GM12878 (cell line): ENCODE results near the gene LZIC. TPM values are rescaled to one million over a fixed set of nuclear protein-coding genes. Genes with fewer than 3 reads are reported as not detected.

Experiments
- EZH2 ChIP-seq: IDR thresholded peaks from 2 replicates; pipeline ENCODE4 v1.6.1; 2012; ENCODE audit warnings: low read depth, mild to moderate bottlenecking, control low read depth, inconsistent platforms, low read length, borderline replicate concordance; ENCODE audit not compliant: control insufficient read depth
- FOS ChIP-seq: IDR thresholded peaks from 3 replicates; pipeline ENCODE4 v1.6.1; 2011; ENCODE audit warnings: borderline replicate concordance; ENCODE audit not compliant: insufficient read length; ENCODE audit errors: extremely low read depth
- KAT2A ChIP-seq: conservative IDR thresholded peaks from 2 replicates; pipeline ENCODE4 v1.6.1; 2011; ENCODE audit warnings: low read depth, low read length; ENCODE audit not compliant: control insufficient read depth
- RB1 ChIP-seq: fragments of 450-650 bp; formaldehyde crosslinking; IDR thresholded peaks from 2 replicates; pipeline ENCODE4 v1.6.1; 2017; ENCODE audit warnings: mild to moderate bottlenecking, borderline replicate concordance
- SIX5 ChIP-seq: IDR thresholded peaks from 2 replicates; pipeline ENCODE4 v1.6.1; 2011; ENCODE audit warnings: mild to moderate bottlenecking, low read depth, low read length, moderate library complexity; ENCODE audit not compliant: severe bottlenecking
- STAT3 ChIP-seq: IDR thresholded peaks from 2 replicates; pipeline ENCODE4 v1.6.1; 2011; ENCODE audit warnings: low read depth, low read length, improper control_type of control experiment
- TCF3 ChIP-seq: IDR thresholded peaks from 2 replicates; pipeline ENCODE4 v1.6.1; 2012; ENCODE audit warnings: low read depth, mild to moderate bottlenecking, low read length, borderline replicate concordance; ENCODE audit not compliant: insufficient read depth
- ZNF274 ChIP-seq: IDR thresholded peaks from one replicate; pipeline ENCODE4 v1.8.0; 2011; ENCODE audit not compliant: insufficient read length, insufficient read depth
- polyA plus RNA-seq, 11 experiments: library from polyadenylated mRNA; depleted of rRNA in 4 of 11; unstranded in 6 of 11; stranded (reverse) in 5 of 11; fragments of >200 nt; fragmentation: Nextera tagmentation in 4 of 11; fragmentation: Illumina TruSeq in 1 of 11; extraction: Ambion mirVana in 4 of 11; extraction: Trizol in 1 of 11; gene quantifications; 1 replicate in 1 of 11; 2 replicates in 10 of 11; pipeline versions ENCODE4 v1.2.1 to v1.2.3, GENCODE V29; 2011 to 2016; ENCODE audit warnings: inconsistent platforms in 2 of 11, missing spikeins in 2 of 11, low read depth in 1 of 11
- total RNA-seq, 4 experiments: library from RNA; depleted of rRNA in 3 of 4; stranded (reverse); fragments of >200 nt in 3 of 4; fragmentation: Illumina TruSeq in 1 of 4; extraction: Trizol in 1 of 4; gene quantifications; 2 replicates each; pipeline versions ENCODE4 v1.2.1 to v1.2.3, GENCODE V29; 2013 to 2021
- TF ChIP-seq, protein P1 (sequence below): fragments of 450-650 bp; IDR thresholded peaks from 2 replicates; pipeline ENCODE4 v1.6.1; 2017; ENCODE audit warnings: low read depth, mild to moderate bottlenecking, moderate library complexity
- TF ChIP-seq, protein P2 (sequence below): fragments of 450-650 bp; IDR thresholded peaks from 2 replicates; pipeline ENCODE4 v1.6.1; 2017; ENCODE audit warnings: mild to moderate bottlenecking, moderate library complexity
- TF ChIP-seq, protein P3 (sequence below): fragments of 450-650 bp; IDR thresholded peaks from 2 replicates; pipeline ENCODE4 v1.6.1; 2017; ENCODE audit warnings: mild to moderate bottlenecking
- TF ChIP-seq, protein P4 (sequence below): fragments of 150-350 bp; IDR thresholded peaks from 2 replicates; pipeline ENCODE4 v1.6.1; 2016; ENCODE audit warnings: low read depth, low read length
- TF ChIP-seq, protein P5 (sequence below): fragments of 450-650 bp; IDR thresholded peaks from 2 replicates; pipeline ENCODE4 v1.6.1; 2017; ENCODE audit warnings: mild to moderate bottlenecking, moderate library complexity

The LZIC gene
- total and polyA plus RNA-seq, 10 of the 15 experiments (the other 5 are each of a cell fraction or from before 2014, with no cell fraction given) = 7.3 to 30.3 (median 17.1) TPM

DNA sequence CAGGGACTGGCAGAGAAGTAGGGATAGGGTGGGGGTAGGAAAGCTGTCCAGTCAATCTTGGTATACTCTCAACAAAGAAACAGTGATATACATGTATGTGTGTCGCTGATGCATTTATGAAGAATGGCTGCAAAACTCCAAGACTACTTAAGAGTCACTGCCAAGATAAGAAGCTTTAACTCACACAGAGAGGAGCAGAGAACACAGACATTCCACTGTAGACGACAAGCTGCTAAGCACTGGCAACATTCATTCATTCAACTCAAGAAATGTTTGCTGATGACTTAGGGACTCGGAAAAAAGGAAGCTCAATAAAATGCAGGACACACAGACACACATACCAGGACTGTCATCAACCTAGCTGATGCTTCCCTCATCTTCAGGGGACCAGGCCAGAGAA, 38.6 kb downstream of the LZIC start (continued):
- TF ChIP-seq TCF3 (no peak), FOS (no peak), SIX5 (no peak), ZNF274 (no peak), EZH2 (no peak), KAT2A (no peak), STAT3 (no peak), RB1 (no peak)
- TF ChIP-seq, protein P1, sequence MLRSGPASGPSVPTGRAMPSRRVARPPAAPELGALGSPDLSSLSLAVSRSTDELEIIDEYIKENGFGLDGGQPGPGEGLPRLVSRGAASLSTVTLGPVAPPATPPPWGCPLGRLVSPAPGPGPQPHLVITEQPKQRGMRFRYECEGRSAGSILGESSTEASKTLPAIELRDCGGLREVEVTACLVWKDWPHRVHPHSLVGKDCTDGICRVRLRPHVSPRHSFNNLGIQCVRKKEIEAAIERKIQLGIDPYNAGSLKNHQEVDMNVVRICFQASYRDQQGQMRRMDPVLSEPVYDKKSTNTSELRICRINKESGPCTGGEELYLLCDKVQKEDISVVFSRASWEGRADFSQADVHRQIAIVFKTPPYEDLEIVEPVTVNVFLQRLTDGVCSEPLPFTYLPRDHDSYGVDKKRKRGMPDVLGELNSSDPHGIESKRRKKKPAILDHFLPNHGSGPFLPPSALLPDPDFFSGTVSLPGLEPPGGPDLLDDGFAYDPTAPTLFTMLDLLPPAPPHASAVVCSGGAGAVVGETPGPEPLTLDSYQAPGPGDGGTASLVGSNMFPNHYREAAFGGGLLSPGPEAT = no peak
- TF ChIP-seq, protein P2, sequence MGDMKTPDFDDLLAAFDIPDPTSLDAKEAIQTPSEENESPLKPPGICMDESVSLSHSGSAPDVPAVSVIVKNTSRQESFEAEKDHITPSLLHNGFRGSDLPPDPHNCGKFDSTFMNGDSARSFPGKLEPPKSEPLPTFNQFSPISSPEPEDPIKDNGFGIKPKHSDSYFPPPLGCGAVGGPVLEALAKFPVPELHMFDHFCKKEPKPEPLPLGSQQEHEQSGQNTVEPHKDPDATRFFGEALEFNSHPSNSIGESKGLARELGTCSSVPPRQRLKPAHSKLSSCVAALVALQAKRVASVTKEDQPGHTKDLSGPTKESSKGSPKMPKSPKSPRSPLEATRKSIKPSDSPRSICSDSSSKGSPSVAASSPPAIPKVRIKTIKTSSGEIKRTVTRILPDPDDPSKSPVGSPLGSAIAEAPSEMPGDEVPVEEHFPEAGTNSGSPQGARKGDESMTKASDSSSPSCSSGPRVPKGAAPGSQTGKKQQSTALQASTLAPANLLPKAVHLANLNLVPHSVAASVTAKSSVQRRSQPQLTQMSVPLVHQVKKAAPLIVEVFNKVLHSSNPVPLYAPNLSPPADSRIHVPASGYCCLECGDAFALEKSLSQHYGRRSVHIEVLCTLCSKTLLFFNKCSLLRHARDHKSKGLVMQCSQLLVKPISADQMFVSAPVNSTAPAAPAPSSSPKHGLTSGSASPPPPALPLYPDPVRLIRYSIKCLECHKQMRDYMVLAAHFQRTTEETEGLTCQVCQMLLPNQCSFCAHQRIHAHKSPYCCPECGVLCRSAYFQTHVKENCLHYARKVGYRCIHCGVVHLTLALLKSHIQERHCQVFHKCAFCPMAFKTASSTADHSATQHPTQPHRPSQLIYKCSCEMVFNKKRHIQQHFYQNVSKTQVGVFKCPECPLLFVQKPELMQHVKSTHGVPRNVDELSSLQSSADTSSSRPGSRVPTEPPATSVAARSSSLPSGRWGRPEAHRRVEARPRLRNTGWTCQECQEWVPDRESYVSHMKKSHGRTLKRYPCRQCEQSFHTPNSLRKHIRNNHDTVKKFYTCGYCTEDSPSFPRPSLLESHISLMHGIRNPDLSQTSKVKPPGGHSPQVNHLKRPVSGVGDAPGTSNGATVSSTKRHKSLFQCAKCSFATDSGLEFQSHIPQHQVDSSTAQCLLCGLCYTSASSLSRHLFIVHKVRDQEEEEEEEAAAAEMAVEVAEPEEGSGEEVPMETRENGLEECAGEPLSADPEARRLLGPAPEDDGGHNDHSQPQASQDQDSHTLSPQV = no peak
- TF ChIP-seq, protein P3, sequence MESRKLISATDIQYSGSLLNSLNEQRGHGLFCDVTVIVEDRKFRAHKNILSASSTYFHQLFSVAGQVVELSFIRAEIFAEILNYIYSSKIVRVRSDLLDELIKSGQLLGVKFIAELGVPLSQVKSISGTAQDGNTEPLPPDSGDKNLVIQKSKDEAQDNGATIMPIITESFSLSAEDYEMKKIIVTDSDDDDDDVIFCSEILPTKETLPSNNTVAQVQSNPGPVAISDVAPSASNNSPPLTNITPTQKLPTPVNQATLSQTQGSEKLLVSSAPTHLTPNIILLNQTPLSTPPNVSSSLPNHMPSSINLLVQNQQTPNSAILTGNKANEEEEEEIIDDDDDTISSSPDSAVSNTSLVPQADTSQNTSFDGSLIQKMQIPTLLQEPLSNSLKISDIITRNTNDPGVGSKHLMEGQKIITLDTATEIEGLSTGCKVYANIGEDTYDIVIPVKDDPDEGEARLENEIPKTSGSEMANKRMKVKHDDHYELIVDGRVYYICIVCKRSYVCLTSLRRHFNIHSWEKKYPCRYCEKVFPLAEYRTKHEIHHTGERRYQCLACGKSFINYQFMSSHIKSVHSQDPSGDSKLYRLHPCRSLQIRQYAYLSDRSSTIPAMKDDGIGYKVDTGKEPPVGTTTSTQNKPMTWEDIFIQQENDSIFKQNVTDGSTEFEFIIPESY = no peak
- TF ChIP-seq, protein P4, sequence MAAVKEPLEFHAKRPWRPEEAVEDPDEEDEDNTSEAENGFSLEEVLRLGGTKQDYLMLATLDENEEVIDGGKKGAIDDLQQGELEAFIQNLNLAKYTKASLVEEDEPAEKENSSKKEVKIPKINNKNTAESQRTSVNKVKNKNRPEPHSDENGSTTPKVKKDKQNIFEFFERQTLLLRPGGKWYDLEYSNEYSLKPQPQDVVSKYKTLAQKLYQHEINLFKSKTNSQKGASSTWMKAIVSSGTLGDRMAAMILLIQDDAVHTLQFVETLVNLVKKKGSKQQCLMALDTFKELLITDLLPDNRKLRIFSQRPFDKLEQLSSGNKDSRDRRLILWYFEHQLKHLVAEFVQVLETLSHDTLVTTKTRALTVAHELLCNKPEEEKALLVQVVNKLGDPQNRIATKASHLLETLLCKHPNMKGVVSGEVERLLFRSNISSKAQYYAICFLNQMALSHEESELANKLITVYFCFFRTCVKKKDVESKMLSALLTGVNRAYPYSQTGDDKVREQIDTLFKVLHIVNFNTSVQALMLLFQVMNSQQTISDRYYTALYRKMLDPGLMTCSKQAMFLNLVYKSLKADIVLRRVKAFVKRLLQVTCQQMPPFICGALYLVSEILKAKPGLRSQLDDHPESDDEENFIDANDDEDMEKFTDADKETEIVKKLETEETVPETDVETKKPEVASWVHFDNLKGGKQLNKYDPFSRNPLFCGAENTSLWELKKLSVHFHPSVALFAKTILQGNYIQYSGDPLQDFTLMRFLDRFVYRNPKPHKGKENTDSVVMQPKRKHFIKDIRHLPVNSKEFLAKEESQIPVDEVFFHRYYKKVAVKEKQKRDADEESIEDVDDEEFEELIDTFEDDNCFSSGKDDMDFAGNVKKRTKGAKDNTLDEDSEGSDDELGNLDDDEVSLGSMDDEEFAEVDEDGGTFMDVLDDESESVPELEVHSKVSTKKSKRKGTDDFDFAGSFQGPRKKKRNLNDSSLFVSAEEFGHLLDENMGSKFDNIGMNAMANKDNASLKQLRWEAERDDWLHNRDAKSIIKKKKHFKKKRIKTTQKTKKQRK = no peak
- TF ChIP-seq, protein P5, sequence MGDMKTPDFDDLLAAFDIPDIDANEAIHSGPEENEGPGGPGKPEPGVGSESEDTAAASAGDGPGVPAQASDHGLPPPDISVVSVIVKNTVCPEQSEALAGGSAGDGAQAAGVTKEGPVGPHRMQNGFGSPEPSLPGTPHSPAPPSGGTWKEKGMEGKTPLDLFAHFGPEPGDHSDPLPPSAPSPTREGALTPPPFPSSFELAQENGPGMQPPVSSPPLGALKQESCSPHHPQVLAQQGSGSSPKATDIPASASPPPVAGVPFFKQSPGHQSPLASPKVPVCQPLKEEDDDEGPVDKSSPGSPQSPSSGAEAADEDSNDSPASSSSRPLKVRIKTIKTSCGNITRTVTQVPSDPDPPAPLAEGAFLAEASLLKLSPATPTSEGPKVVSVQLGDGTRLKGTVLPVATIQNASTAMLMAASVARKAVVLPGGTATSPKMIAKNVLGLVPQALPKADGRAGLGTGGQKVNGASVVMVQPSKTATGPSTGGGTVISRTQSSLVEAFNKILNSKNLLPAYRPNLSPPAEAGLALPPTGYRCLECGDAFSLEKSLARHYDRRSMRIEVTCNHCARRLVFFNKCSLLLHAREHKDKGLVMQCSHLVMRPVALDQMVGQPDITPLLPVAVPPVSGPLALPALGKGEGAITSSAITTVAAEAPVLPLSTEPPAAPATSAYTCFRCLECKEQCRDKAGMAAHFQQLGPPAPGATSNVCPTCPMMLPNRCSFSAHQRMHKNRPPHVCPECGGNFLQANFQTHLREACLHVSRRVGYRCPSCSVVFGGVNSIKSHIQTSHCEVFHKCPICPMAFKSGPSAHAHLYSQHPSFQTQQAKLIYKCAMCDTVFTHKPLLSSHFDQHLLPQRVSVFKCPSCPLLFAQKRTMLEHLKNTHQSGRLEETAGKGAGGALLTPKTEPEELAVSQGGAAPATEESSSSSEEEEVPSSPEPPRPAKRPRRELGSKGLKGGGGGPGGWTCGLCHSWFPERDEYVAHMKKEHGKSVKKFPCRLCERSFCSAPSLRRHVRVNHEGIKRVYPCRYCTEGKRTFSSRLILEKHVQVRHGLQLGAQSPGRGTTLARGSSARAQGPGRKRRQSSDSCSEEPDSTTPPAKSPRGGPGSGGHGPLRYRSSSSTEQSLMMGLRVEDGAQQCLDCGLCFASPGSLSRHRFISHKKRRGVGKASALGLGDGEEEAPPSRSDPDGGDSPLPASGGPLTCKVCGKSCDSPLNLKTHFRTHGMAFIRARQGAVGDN = no peak
